ENCODE data around the gene PRPH. TPM values are rescaled to one million over a fixed set of nuclear protein-coding genes. Genes with fewer than 3 reads are reported as not detected.

PRPH gene
- total RNA-seq, result 1.3 TPM in 1 of 2 replicates, not detected in the other

GRCh38 chr12:49295082-49295936 is at the start of gene PRPH:
Gene PRPH, plus strand, starts transcription at chr12:49295147. Its CDS starts 54 bp downstream, at chr12:49295201.

GRCh38 chr12:49264873-49265792 is 29.8 kb upstream of the PRPH start, which contains the start of gene TUBA1C:
Gene TUBA1C, plus strand, starts transcription at chr12:49265082. Its CDS starts 100 bp downstream, at chr12:49265182.

GRCh38 chr12:49322708-49323523 is 28.0 kb downstream of the PRPH start, which contains the start of gene TROAP:
Gene TROAP, plus strand, starts transcription at chr12:49323255. Its CDS starts 354 bp downstream, at chr12:49323609.

GRCh38 chr12:49336645-49337584 is 42.0 kb downstream of the PRPH start, which contains the start of gene C1QL4:
Gene C1QL4, minus strand, starts transcription at chr12:49337188. Its CDS starts 711 bp downstream, at chr12:49336477.

GRCh38 chr12:49346659-49347310 is 51.8 kb downstream of the PRPH start, which contains the start of gene DNAJC22:
Gene DNAJC22, plus strand, starts transcription at chr12:49346888. Its CDS starts 1,985 bp downstream, at chr12:49348873.

Other genes starting within 250 kb of the PRPH start
- 21.1 and 23.6 TPM in 2 replicates for gene KMT2D, start 234.4 kb upstream of the PRPH start, total RNA-seq
- not detected in 2 replicates for gene RHEBL1, start 225.2 kb upstream of the PRPH start, total RNA-seq
- gene DHH, start 200.3 kb upstream of the PRPH start, total RNA-seq, result not detected in 2 replicates
- 45.7 and 63.5 TPM in 2 replicates for gene LMBR1L, start 184.3 kb upstream of the PRPH start, total RNA-seq
- 1,105 and 1,347 TPM in 2 replicates for gene TUBA1B, start 163.8 kb upstream of the PRPH start, total RNA-seq
- gene TUBA1A, start 106.1 kb upstream of the PRPH start, total RNA-seq, result 328 and 443 TPM in 2 replicates
- 449 and 490 TPM in 2 replicates for gene TUBA1C, start 30.1 kb upstream of the PRPH start, total RNA-seq
- 4.1 and 7.6 TPM in 2 replicates for gene TROAP, start 28.1 kb downstream of the PRPH start, total RNA-seq
- gene C1QL4, start 42.0 kb downstream of the PRPH start, total RNA-seq, result not detected in 2 replicates
- 0.72 and 1.5 TPM in 2 replicates for gene DNAJC22, start 51.7 kb downstream of the PRPH start, total RNA-seq
- 18.2 and 22.7 TPM in 2 replicates for gene SPATS2, start 72.3 kb downstream of the PRPH start, total RNA-seq
- 0.54 TPM in 1 of 2 replicates, not detected in the other for gene KCNH3, start 243.9 kb downstream of the PRPH start, total RNA-seq